ENCODE results near the gene ZNF423. TPM values are rescaled to one million over a fixed set of nuclear protein-coding genes. Genes with fewer than 3 reads are reported as not detected.

The ZNF423 gene
- total RNA-seq, 1 donor from 2014 or later: 16.7 TPM

DNA sequence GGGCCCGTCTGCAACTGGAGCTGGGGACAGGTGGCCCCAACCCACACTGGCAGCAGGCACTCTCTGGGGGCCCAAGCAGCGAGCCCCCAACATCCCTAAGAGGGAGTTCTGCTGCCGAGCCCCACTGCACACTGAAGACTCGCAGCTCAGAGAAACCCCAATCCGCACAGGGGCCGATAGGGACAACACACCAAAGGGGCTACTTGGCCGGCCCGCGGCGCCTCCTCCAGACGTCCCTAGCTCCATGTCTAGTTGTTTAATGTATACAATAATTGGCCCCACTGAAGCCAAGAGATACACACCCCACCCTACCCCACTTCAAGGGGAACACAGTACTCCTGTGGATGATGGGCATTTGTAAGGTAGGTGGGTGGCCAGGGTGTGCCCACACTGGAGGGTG lies 62.7 kb downstream of the ZNF423 start:
- Histone ChIP-seq H3K9ac (ENCODE audit: low read depth in 1 of 3, low read length in 3 of 3) (peak overlapping the region in 1 of 3 donors; percentile 16), H3K4me3 (ENCODE audit: low read length in 3 of 3) (no peak overlapping the region), H3K4me1 (ENCODE audit: control insufficient read depth in 3 of 3, insufficient read depth in 3 of 3, low read length in 3 of 3) (peaks cover 14 to 25% (median 24%) of the 10 kb centered on the region in 3 donors), H3K27ac (ENCODE audit: low read depth, low read length) (no peak overlapping the region), H3K27me3 (ENCODE audit: control insufficient read depth in 3 of 3, insufficient read depth in 3 of 3, low read length in 3 of 3) (no peaks in the 10 kb centered on the region), H3K36me3 (ENCODE audit: control insufficient read depth in 3 of 3, insufficient read depth in 3 of 3, low read length in 3 of 3) (no peaks in the 10 kb centered on the region), H3K9me3 (ENCODE audit: control insufficient read depth in 3 of 3, low read length in 3 of 3) (no peaks in the 10 kb centered on the region)

DNA sequence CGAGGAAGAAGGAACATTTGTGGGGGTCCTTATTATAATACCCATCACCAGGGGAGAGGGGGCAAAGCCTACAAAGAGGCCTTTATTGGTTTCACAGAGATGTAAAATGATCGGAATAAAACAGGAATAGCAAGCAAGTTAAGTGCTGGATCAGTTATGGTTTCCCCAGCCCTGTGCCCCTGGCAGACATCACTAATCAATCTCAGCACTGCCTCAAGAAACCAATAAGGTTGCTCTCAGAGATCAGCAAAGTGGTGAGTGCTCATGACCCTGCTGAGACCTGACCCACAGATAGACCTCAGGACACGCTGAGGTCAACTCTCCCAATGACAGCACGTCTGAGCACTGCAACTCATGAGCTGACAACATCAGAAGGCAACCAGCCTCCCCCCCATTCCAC lies 66.3 kb downstream of the ZNF423 start:
- Histone ChIP-seq H3K36me3 (ENCODE audit: control insufficient read depth in 3 of 3, insufficient read depth in 3 of 3, low read length in 3 of 3) (peaks cover 0 to 2% (median 0%) of the 10 kb centered on the region in 3 donors), H3K4me1 (ENCODE audit: control insufficient read depth in 3 of 3, insufficient read depth in 3 of 3, low read length in 3 of 3) (peaks cover 14 to 26% (median 20%) of the 10 kb centered on the region in 3 donors), H3K27ac (ENCODE audit: low read depth, low read length) (no peak overlapping the region), H3K27me3 (ENCODE audit: control insufficient read depth in 3 of 3, insufficient read depth in 3 of 3, low read length in 3 of 3) (no peaks in the 10 kb centered on the region), H3K9ac (ENCODE audit: low read depth in 1 of 3, low read length in 3 of 3) (peak overlapping the region in 1 of 3 donors; percentile 61), H3K4me3 (ENCODE audit: low read length in 3 of 3) (no peak overlapping the region), H3K9me3 (ENCODE audit: control insufficient read depth in 3 of 3, low read length in 3 of 3) (no peaks in the 10 kb centered on the region)

DNA sequence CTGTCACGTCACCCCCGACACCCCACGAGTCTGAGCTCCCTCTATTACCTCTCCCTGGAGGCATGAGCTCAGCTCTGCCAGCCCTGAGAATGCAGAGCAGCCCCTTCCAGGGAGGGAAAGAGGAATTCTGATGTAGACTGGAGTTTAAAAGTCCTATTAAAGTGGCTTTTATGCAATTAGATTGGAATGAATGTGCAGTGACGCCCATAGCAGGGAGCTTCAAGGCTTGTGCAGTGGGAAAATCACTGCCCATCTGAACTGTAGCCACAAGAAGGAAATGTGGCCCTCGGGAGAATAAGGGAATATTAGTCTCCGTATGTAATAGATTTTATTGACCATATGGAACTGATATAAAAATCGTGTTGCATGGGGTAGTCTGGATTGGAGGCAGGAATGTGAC lies 66.9 kb downstream of the ZNF423 start:
- Histone ChIP-seq H3K9ac (ENCODE audit: low read depth in 1 of 3, low read length in 3 of 3) (peak overlapping the region in 2 of 3 donors; percentile 61 to 70), H3K4me3 (ENCODE audit: low read length in 3 of 3) (peak overlapping the region in 1 of 3 donors; percentile 13), H3K36me3 (ENCODE audit: control insufficient read depth in 3 of 3, insufficient read depth in 3 of 3, low read length in 3 of 3) (peaks cover 0 to 2% (median 0%) of the 10 kb centered on the region in 3 donors), H3K27ac (ENCODE audit: low read depth, low read length) (no peak overlapping the region), H3K9me3 (ENCODE audit: control insufficient read depth in 3 of 3, low read length in 3 of 3) (no peaks in the 10 kb centered on the region), H3K4me1 (ENCODE audit: control insufficient read depth in 3 of 3, insufficient read depth in 3 of 3, low read length in 3 of 3) (peaks cover 14 to 26% (median 20%) of the 10 kb centered on the region in 3 donors), H3K27me3 (ENCODE audit: control insufficient read depth in 3 of 3, insufficient read depth in 3 of 3, low read length in 3 of 3) (no peaks in the 10 kb centered on the region)

DNA sequence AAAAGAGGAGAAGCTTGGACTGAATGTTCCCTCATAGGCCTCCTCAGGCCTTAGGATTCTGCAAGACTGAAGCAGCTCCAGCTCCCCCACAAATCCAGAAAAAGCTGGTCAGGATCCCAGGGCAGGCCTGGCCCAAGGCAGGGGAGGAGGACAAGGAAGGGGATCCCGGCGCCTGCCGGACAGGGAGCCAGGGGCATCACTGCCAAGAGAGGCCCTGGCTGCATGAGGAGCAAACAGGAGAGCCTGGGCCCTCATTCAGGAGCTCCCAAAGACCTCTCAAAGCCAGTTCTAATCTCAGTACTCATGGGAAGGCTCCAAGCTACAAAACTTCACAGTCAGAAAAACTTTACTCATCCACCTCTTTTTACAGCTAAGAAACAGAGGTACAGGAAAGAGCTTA lies 67.3 kb downstream of the ZNF423 start:
- no peaks in the 10 kb centered on the region for H3K27me3 ChIP-seq (ENCODE audit: control insufficient read depth in 3 of 3, insufficient read depth in 3 of 3, low read length in 3 of 3)
- peak overlapping the region in 1 of 3 donors; percentile 13 for H3K4me3 ChIP-seq (ENCODE audit: low read length in 3 of 3)
- peak overlapping the region; percentile 38 to 70 (median 61) for H3K9ac ChIP-seq (ENCODE audit: low read depth in 1 of 3, low read length in 3 of 3)
- peaks cover 14 to 25% (median 20%) of the 10 kb centered on the region in 3 donors for H3K4me1 ChIP-seq (ENCODE audit: control insufficient read depth in 3 of 3, insufficient read depth in 3 of 3, low read length in 3 of 3)
- no peaks in the 10 kb centered on the region for H3K9me3 ChIP-seq (ENCODE audit: control insufficient read depth in 3 of 3, low read length in 3 of 3)
- no peak overlapping the region for H3K27ac ChIP-seq (ENCODE audit: low read depth, low read length)
- H3K36me3 ChIP-seq (ENCODE audit: control insufficient read depth in 3 of 3, insufficient read depth in 3 of 3, low read length in 3 of 3): peaks cover 0 to 2% (median 0%) of the 10 kb centered on the region in 3 donors

DNA sequence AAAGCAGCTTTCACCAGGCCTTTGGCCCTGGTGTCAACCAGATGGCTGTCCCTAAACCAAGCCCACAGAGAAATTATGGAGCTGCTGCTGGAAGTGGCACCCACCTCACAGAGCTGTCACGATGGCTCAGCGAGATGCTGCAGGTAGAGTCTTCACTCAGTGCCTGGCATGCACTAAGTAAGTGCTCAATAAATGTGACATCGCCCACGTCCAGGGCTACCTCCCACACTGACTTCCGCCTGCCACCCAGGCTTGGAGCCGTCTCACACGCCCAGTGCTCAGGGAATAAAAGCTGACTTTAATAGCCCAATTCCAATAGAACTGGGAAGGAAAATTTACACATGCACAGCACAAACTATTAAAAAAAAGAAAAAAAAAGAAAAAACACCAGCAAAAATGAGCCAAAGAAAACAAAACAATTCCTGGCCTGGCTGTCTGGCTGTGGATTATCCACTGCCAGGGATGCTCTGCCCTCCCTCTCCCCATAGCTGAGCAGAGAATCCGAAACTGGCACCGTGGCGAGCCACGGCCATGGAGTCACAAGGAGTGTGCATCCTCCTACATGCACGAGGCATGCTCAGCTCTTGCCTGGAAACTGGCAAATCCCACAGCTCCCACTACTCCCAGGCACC lies 68.9 kb downstream of the ZNF423 start:
- H3K4me1 ChIP-seq (ENCODE audit: control insufficient read depth in 3 of 3, insufficient read depth in 3 of 3, low read length in 3 of 3): peaks cover 14 to 29% (median 25%) of the 10 kb centered on the region in 3 donors
- no peak overlapping the region for H3K27ac ChIP-seq (ENCODE audit: low read depth, low read length)
- H3K9me3 ChIP-seq (ENCODE audit: control insufficient read depth in 3 of 3, low read length in 3 of 3): no peaks in the 10 kb centered on the region

DNA sequence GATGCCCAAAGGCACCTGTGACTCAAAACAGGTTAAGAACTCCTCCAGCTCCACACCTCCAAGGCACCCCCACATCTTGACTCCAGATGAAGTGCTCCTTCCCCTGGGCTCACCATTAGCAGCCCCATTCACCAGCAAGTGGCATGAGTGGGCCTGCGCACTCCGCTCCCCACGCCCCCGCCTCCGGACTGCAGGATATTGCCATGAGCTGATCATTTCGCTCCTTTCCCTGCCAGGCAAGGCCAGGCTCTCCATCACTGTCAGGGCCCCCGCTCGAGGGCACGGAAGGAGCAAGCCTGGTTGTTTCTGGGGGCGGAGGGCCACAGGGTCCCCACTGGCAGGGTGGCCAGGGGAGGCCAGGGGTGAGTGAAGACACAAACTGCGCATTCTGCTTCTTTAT lies 69.9 kb downstream of the ZNF423 start:
- H3K27ac ChIP-seq (ENCODE audit: low read depth, low read length): no peak overlapping the region
- peaks cover 0 to 2% (median 0%) of the 10 kb centered on the region in 3 donors for H3K36me3 ChIP-seq (ENCODE audit: control insufficient read depth in 3 of 3, insufficient read depth in 3 of 3, low read length in 3 of 3)
- H3K9me3 ChIP-seq (ENCODE audit: control insufficient read depth in 3 of 3, low read length in 3 of 3): no peaks in the 10 kb centered on the region
- H3K4me1 ChIP-seq (ENCODE audit: control insufficient read depth in 3 of 3, insufficient read depth in 3 of 3, low read length in 3 of 3): peaks cover 14 to 30% (median 26%) of the 10 kb centered on the region in 3 donors
- H3K4me3 ChIP-seq (ENCODE audit: low read length in 3 of 3): no peak overlapping the region
- no peak overlapping the region for H3K9ac ChIP-seq (ENCODE audit: low read depth in 1 of 3, low read length in 3 of 3)
- no peaks in the 10 kb centered on the region for H3K27me3 ChIP-seq (ENCODE audit: control insufficient read depth in 3 of 3, insufficient read depth in 3 of 3, low read length in 3 of 3)

More for the DNA sequence above, 68.9 kb downstream of the ZNF423 start:
- Histone ChIP-seq H3K27me3 (ENCODE audit: control insufficient read depth in 3 of 3, insufficient read depth in 3 of 3, low read length in 3 of 3) (no peaks in the 10 kb centered on the region), H3K9ac (ENCODE audit: low read depth in 1 of 3, low read length in 3 of 3) (no peak overlapping the region), H3K4me3 (ENCODE audit: low read length in 3 of 3) (no peak overlapping the region), H3K36me3 (ENCODE audit: control insufficient read depth in 3 of 3, insufficient read depth in 3 of 3, low read length in 3 of 3) (peaks cover 0 to 2% (median 0%) of the 10 kb centered on the region in 3 donors)

DNA sequence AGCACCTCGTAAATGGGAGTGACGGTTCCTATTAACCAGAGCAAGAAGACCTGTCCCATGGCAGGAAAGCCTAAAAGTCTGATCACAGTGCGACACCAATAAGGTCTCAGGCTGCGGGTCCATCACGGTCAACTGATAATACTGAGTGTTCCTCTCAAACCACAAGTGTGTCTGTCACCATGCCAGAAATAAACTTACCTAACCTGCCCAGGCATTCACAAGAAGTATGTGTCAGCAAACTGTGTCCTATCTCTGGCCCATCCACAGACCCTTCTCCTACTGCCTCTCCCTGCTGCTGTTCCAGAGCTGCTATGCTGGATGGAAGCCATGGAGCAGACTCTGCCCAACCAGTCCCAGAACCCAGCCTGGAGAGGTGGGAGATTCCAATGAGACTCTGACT lies 73.5 kb downstream of the ZNF423 start:
- no peak overlapping the region for H3K9ac ChIP-seq (ENCODE audit: low read depth in 1 of 3, low read length in 3 of 3)
- no peak overlapping the region for H3K4me3 ChIP-seq (ENCODE audit: low read length in 3 of 3)
- H3K36me3 ChIP-seq (ENCODE audit: control insufficient read depth in 3 of 3, insufficient read depth in 3 of 3, low read length in 3 of 3): peaks cover 0 to 2% (median 0%) of the 10 kb centered on the region in 3 donors
- peaks cover 19 to 36% (median 26%) of the 10 kb centered on the region in 3 donors for H3K4me1 ChIP-seq (ENCODE audit: control insufficient read depth in 3 of 3, insufficient read depth in 3 of 3, low read length in 3 of 3)
- no peak overlapping the region for H3K27ac ChIP-seq (ENCODE audit: low read depth, low read length)
- H3K9me3 ChIP-seq (ENCODE audit: control insufficient read depth in 3 of 3, low read length in 3 of 3): no peaks in the 10 kb centered on the region
- no peaks in the 10 kb centered on the region for H3K27me3 ChIP-seq (ENCODE audit: control insufficient read depth in 3 of 3, insufficient read depth in 3 of 3, low read length in 3 of 3)

DNA sequence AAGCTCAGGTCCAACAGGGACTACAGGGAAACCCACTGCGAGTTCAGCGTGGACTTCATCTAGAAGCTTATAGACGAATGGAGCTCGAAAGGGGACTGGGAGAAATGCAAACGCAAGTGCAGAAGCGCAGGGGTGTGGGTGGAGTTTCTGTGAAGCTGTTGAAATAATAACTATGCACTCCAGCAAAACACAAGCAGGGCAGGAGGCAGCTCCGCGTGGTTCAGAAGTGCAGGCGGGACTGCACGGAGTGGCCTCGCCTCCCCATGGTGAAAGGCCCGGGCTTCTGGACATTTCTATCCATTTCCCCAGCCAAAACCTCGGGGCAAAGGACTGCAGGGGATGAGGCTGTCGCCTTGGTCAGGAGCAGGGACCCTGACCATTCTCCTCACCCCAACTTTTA lies 74.5 kb downstream of the ZNF423 start:
- H3K36me3 ChIP-seq (ENCODE audit: control insufficient read depth in 3 of 3, insufficient read depth in 3 of 3, low read length in 3 of 3): peaks cover 0 to 4% (median 0%) of the 10 kb centered on the region in 3 donors
- H3K27me3 ChIP-seq (ENCODE audit: control insufficient read depth in 3 of 3, insufficient read depth in 3 of 3, low read length in 3 of 3): no peaks in the 10 kb centered on the region
- H3K4me3 ChIP-seq (ENCODE audit: low read length in 3 of 3): no peak overlapping the region
- no peak overlapping the region for H3K27ac ChIP-seq (ENCODE audit: low read depth, low read length)
- no peaks in the 10 kb centered on the region for H3K9me3 ChIP-seq (ENCODE audit: control insufficient read depth in 3 of 3, low read length in 3 of 3)
- peaks cover 29 to 46% (median 34%) of the 10 kb centered on the region in 3 donors for H3K4me1 ChIP-seq (ENCODE audit: control insufficient read depth in 3 of 3, insufficient read depth in 3 of 3, low read length in 3 of 3)
- H3K9ac ChIP-seq (ENCODE audit: low read depth in 1 of 3, low read length in 3 of 3): peak overlapping the region in 1 of 3 donors; percentile 33

DNA sequence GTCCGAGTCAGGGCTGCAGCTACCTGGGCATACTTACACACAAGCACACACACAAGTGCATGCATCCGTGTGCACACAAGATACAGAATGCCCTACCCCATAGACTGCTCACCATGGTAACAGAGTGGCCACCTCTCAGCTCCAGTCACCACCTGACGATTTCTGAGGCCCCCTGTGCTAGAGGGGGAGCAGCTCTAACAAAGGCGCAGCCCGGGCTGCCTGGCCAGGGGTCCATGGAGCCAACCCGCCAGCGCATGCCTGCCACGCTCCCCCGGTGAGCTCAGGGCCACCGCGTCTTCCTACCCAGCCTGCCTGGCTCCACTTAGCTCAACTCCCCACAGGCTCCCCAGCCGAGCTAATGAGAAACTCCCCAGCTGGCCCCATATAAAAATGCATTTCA lies 75.5 kb downstream of the ZNF423 start:
- H3K9ac ChIP-seq (ENCODE audit: low read depth in 1 of 3, low read length in 3 of 3): no peak overlapping the region
- peaks cover 38 to 55% (median 44%) of the 10 kb centered on the region in 3 donors for H3K4me1 ChIP-seq (ENCODE audit: control insufficient read depth in 3 of 3, insufficient read depth in 3 of 3, low read length in 3 of 3)
- no peak overlapping the region for H3K27ac ChIP-seq (ENCODE audit: low read depth, low read length)
- H3K4me3 ChIP-seq (ENCODE audit: low read length in 3 of 3): no peak overlapping the region
- H3K36me3 ChIP-seq (ENCODE audit: control insufficient read depth in 3 of 3, insufficient read depth in 3 of 3, low read length in 3 of 3): peaks cover 0 to 4% (median 0%) of the 10 kb centered on the region in 3 donors
- H3K9me3 ChIP-seq (ENCODE audit: control insufficient read depth in 3 of 3, low read length in 3 of 3): no peaks in the 10 kb centered on the region
- H3K27me3 ChIP-seq (ENCODE audit: control insufficient read depth in 3 of 3, insufficient read depth in 3 of 3, low read length in 3 of 3): no peaks in the 10 kb centered on the region

DNA sequence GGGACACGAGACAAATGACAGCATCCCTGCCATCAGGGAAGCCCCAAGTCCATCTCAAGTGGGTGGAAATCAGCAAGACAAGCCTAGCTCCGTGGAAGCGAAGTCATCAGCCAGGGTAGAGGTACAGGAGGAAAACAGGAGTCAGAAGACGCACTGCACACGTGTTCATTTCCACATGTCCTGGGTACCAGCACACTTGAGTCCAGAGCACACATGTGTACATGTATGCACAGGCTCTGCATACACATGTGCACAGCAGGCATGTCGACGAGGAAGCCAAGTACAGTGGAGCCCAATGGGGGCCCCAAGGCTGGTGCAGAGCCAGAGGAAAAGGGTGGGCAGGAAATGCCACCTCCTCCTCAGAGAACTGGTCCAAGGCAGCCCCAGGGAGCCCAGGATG lies 75.9 kb downstream of the ZNF423 start:
- Histone ChIP-seq H3K36me3 (ENCODE audit: control insufficient read depth in 3 of 3, insufficient read depth in 3 of 3, low read length in 3 of 3) (peaks cover 0 to 4% (median 0%) of the 10 kb centered on the region in 3 donors), H3K4me1 (ENCODE audit: control insufficient read depth in 3 of 3, insufficient read depth in 3 of 3, low read length in 3 of 3) (peaks cover 40 to 59% (median 48%) of the 10 kb centered on the region in 3 donors), H3K27me3 (ENCODE audit: control insufficient read depth in 3 of 3, insufficient read depth in 3 of 3, low read length in 3 of 3) (no peaks in the 10 kb centered on the region), H3K9ac (ENCODE audit: low read depth in 1 of 3, low read length in 3 of 3) (no peak overlapping the region), H3K27ac (ENCODE audit: low read depth, low read length) (no peak overlapping the region), H3K9me3 (ENCODE audit: control insufficient read depth in 3 of 3, low read length in 3 of 3) (no peaks in the 10 kb centered on the region), H3K4me3 (ENCODE audit: low read length in 3 of 3) (no peak overlapping the region)
